HG03139 (cell line): Measurements from ENCODE around the gene ABTB1.

ENCODE experiments used
- ATAC-seq: cut with Tn5 transposase; IDR thresholded peaks from one replicate; pipeline ENCODE4 v1.9.1; 2021; ENCODE audit not compliant: unreplicated experiment

Gene ABTB1

GRCh38 chr3:127672429-127673190 is at the start of gene ABTB1:
ABTB1 (plus strand) TSS chr3:127672952; CDS start chr3:127673026, 74 bp downstream.
- peak; percentile 61 for ATAC-seq

- no peak for ATAC-seq
Observed at GRCh38 chr3:127624063-127624462, 48.7 kb upstream of the ABTB1 start.

- ATAC-seq: no peak
Observed at GRCh38 chr3:127625821-127626220, 46.9 kb upstream of the ABTB1 start.

DNA sequence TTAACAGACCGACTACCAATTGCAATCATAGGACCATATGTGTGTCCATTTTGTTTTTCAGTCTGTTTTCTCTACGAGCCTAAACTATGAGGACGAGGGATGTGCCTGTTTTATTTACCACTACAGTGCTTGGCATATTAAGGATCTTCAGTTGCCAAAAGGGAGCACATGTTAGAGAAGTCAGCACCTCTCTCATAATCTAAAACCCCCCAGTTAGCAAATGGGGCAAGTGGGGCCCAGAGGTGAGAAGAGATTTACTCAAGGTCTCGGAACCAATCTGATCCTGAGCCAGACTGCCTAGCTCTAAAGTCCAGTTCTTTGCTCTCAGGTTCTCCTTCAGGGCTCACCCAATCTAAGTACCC is 44.3 kb upstream of the ABTB1 start:
- ATAC-seq: no peak

DNA sequence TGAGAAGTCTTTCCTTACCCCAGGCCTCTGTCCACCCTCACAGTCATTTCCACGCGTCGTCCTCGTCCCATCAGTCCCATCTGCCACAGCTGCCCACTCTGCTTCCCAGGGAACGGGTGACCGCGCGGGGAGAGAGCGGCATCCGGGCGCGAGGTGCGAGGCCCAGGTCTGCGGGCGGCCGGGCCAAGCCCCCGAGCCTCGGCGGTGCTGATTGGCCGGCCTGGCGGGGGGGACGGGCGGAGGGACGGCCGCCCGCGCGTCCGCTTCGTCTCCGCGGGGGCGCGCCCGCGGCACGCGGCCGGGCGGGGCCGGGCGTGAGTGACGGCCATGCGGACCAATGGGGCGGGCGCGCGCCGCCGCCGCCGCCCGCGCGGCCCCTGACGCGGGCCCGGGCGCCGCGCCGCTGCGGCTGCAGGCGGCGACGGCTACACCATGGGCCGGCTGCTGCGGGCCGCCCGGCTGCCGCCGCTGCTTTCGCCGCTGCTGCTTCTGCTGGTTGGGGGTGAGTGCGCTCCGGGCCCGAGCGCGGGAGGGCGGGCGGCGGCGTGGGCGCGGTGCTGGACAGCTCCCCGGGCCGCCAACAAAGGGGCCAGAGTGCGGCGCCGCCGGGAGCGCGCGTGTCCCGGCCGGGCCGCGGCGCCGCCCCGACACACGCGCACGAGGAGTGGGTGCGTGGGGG is 43.8 kb upstream of the ABTB1 start, which contains the start of gene PODXL2:
Gene PODXL2 (plus strand): TSS at position 398 of the 679 bp plus-strand sequence. CDS start 35 bp downstream, at position 433.
- no peak for ATAC-seq

GRCh38 chr3:127629467-127630403 is 43.0 kb upstream of the ABTB1 start:
- no peak for ATAC-seq

DNA sequence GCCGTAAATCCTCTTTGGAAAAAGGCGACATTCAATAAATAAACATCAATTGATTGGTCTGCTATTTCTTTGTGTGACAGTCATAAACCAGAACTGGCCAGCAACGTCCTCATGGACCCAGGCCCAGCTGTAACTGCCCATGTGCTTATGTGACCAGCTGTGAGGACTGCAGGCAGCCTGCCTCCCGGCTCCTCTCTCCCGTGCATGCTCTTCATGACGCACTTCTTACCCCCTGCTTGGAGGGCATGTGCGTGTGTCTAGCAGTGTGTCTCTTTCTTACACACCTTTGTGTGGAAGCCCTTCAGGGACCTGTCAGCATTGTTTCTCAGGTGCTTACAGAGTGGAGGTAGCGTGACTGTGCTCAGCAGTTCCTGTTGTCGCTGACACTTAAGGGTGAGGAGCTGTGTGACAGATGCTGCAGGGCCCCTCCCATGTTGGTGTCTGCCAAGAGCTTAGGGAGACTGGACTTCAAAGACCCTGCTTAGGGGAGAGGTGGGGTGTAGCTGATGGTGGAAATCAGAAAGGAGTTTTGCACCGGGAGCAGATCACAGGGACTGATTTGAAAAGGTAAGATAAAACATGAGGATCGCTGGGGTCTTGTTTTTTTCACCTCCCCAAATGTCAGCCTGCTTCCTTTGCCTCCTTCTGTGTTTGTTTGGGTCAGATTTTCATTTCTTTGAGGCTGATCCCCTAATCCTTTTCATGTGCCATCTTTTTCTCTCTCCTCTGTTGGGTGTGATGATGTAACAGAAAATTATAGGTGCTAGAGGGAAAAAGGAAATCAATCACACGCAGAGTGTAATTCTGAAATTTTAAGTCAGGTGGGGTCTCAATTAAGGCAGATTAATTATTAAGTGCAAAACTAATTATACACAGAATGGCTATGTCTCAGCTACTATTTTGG is 41.7 kb upstream of the ABTB1 start:
- ATAC-seq: no peak

DNA sequence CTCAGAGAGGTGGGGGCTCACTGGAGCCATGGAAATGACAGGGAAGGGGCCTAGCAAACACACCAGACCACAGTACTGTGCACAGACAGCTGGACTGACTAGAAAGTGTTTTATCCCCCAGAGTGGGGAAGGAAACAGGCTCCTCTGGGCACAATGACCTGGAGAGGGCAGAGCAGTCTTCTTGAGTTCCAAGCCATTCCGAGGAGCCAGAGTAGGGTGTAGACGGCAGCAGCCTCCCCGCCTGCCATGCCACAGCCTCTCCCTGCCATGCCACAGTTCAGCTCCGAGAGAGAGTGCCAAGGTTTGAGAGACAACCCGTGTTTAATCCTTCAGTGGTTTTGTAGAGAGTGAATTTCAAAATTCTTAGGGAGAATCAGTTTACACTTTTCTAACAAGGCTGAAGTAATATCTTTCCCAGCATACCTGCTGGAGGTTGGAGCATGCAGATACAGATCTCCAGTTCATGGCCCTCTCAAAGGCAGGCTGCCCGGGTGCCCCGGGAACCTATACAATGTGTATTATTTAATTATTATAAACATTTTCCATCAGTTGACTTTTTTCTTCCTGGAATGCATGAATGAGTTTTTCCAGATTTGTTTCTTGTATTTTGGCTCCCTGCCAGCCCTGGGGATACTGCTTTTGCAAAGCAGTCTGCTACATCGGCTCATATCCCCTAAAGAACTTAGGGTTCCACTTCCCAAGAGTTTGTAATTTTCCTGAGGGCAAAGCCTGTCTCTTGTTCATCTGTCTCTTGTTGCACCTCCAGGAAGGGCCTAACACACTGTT is 40.5 kb upstream of the ABTB1 start:
- no peak for ATAC-seq

DNA sequence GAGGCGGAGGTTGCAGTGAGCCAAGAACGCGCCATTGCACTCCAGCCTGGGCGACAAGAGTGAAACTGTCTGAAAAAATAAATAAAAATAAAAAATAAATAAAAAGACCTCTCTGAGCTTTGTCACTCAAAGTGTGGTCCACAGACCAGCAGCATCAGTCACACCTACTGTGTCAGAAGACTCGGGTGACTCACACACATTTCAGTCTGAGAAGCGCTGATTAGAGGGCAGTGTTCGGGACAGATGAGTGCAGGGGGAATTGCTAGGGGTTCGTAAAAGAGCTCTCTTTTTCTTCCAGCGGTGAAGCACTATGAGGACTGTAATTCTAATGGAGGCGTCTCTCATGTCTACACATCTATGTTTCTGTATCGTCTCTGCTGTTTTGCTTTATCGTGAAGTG is 38.1 kb upstream of the ABTB1 start:
- no peak for ATAC-seq

GRCh38 chr3:127637546-127637945 is 35.2 kb upstream of the ABTB1 start:
- ATAC-seq: no peak

GRCh38 chr3:127637971-127638370 is 34.8 kb upstream of the ABTB1 start:
- no peak for ATAC-seq

GRCh38 chr3:127639173-127640041 is 33.3 kb upstream of the ABTB1 start:
- ATAC-seq: no peak

GRCh38 chr3:127640042-127640355 is 32.8 kb upstream of the ABTB1 start:
- no peak for ATAC-seq

DNA sequence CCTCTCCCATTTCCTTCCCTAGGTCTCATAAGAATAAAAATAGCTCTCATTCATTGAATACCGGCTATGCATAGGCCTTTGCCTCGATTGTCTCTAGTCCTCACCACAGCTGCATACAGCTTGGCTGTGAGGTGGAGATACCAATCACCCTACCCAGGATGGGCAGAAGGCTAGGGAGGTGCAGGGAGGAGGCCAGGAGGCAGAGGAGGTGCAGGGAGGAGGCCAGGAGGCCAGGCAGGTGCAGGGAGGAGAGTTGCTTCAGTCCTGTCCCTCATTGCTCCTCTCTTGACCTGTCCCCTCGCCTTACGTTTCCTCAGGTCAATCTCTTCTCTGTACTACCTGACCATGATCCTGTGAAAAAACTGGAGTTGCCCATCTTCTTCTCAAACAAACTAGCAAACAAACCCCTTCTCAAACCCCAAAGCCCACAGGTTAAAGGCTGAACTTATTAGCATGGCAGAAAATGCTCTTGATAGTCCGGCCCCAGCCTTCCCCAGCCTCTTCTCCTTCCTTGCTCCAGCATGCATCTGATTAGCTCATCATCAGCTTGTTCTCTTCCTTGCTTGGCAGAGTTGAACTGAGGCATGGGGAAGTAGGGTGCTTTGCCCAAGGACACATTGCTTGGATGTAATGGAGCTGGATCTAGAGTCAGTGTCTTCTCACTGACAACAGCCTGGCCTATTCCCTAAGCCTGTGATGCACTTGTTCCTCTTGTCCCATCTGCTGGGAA is 27.9 kb upstream of the ABTB1 start:
- ATAC-seq: no peak

DNA sequence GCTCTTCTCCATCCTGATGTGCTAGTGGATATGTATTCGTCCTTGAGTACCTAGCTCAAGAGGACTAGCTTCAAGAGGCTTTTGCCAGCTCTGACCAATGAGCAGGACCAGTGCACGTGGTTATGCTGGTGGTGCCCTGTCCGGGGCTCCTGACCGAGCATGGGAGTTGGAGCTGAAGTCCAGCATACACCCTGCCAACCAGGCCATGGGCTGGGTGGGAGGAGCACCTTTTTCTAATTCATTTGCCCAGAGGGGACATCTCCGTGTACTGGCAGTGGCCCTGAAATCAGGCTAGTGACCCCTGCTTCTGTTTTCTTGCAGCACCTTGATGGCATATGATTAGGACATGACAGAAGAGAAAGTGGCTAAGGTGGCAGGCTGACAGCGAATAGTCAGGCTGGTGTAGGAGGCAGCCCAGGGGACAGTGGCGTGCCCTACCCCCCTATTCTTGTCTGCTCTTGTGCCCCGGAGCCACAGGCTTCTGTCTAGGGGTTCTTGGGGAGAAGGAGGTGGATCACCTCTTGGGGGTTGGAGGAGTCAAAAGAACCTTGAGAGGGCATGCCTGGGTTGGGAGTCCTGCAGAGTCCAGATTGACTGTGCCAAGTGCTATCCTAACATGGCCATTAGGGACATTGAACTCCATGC is 27.3 kb upstream of the ABTB1 start:
- ATAC-seq: no peak

- no peak for ATAC-seq
Observed at GRCh38 chr3:127646501-127647046, 26.2 kb upstream of the ABTB1 start.

- no peak for ATAC-seq
Observed at GRCh38 chr3:127647166-127647844, 25.4 kb upstream of the ABTB1 start.
